OCI-LY7 (cell line): ENCODE data around the gene VPS37C. TPM values are rescaled to one million over a fixed set of nuclear protein-coding genes. Genes with fewer than 3 reads are reported as not detected.
A peak's percentile ranks its signal among the peaks of the same experiment; 100 is the strongest.

ENCODE experiments used
- BruUV-seq: library from RNA; stranded (reverse); fragments of 400-500 nt; replicated peaks from 2 replicates; lab custom pipeline; 2021; lab: Mats Ljungman, UMichigan
- CTCF ChIA-PET: fragments of 300-600 bp; sonication (Branson Sonifier 250); formaldehyde crosslinking; loops from one replicate; lab custom pipeline; 2022; ENCODE audit warnings: antibody characterized with exemption; ENCODE audit not compliant: unreplicated experiment; lab: Charles Lee
- POLR2A ChIA-PET: fragments of 300-600 bp; sonication (Branson Sonifier 250); formaldehyde crosslinking; loops from one replicate; lab custom pipeline; 2022; ENCODE audit warnings: antibody characterized with exemption; lab: Charles Lee
- DNase-seq: peaks from one replicate; pipeline ENCODE4 v3.0.0-alpha.2; 2015; ENCODE audit warnings: low spot score
- H2AFZ ChIP-seq: fragments of 200-600 bp; sonication (generic), shearing (Covaris generic); 2 replicates; pipeline ENCODE4 v1.6.1; 2014; ENCODE audit warnings: mild to moderate bottlenecking, antibody characterized with exemption, low read length, moderate library complexity
- H3K27ac ChIP-seq: fragments of 200-600 bp; sonication (generic); 2 replicates; pipeline ENCODE4 v1.5.1; 2014; ENCODE audit warnings: mixed run types, low read depth, mild to moderate bottlenecking, moderate library complexity, low read length, inconsistent platforms; ENCODE audit not compliant: poor library complexity, severe bottlenecking
- H3K36me3 ChIP-seq: fragments of 200-600 bp; sonication (generic); 2 replicates; pipeline ENCODE4 v1.6.1; 2014; ENCODE audit warnings: mild to moderate bottlenecking, antibody characterized with exemption, low read length, moderate library complexity, mixed read lengths; ENCODE audit not compliant: insufficient read depth
- H3K4me1 ChIP-seq: fragments of 200-600 bp; sonication (generic); 2 replicates; pipeline ENCODE4 v1.5.1; 2014; ENCODE audit warnings: mild to moderate bottlenecking, low read length; ENCODE audit not compliant: insufficient read depth, poor library complexity, severe bottlenecking
- H3K4me2 ChIP-seq: fragments of 200-600 bp; sonication (generic); 2 replicates; pipeline ENCODE4 v1.6.1; 2014; ENCODE audit warnings: mild to moderate bottlenecking, low read length
- H3K4me3 ChIP-seq: fragments of 200-600 bp; sonication (generic); 2 replicates; pipeline ENCODE4 v1.5.1; 2014; ENCODE audit warnings: mild to moderate bottlenecking, low read depth, low read length; ENCODE audit not compliant: poor library complexity, severe bottlenecking
- H3K79me2 ChIP-seq: fragments of 200-600 bp; sonication (generic); 2 replicates; pipeline ENCODE4 v1.6.1; 2016; ENCODE audit warnings: low read depth, mild to moderate bottlenecking, low read length, moderate library complexity, mixed read lengths; ENCODE audit not compliant: insufficient read depth
- H3K9me2 ChIP-seq: fragments of 200-600 bp; sonication (generic); 2 replicates; pipeline ENCODE4 v1.6.1; 2016; ENCODE audit warnings: mild to moderate bottlenecking, low read length, mixed read lengths; ENCODE audit not compliant: insufficient read depth
- H3K9me3 ChIP-seq: fragments of 200-600 bp; sonication (generic); 2 replicates; pipeline ENCODE4 v1.6.1; 2014; ENCODE audit warnings: mild to moderate bottlenecking, mixed run types, low read length, mixed read lengths
- H4K20me1 ChIP-seq: fragments of 200-600 bp; sonication (generic); 2 replicates; pipeline ENCODE4 v1.6.1; 2014; ENCODE audit warnings: mild to moderate bottlenecking, antibody characterized with exemption, low read length, moderate library complexity, mixed read lengths; ENCODE audit not compliant: insufficient read depth
- CTCF ChIP-seq: fragments of 200-600 bp; sonication (generic); conservative IDR thresholded peaks from 2 replicates; pipeline ENCODE4 v1.5.1; 2014; ENCODE audit warnings: mild to moderate bottlenecking, antibody characterized with exemption, low read length, moderate library complexity, mixed read lengths
- EZH2phosphoT487 ChIP-seq: fragments of 200-600 bp; sonication (generic); IDR thresholded peaks from 2 replicates; pipeline ENCODE4 v1.6.1; 2018; ENCODE audit warnings: low read depth, borderline replicate concordance, mild to moderate bottlenecking, mixed run types, antibody characterized with exemption, low read length, moderate library complexity, mixed read lengths
- intact Hi-C: fragments of 100-400 bp; cut with micrococcal nuclease; formaldehyde crosslinking; loops from one replicate; pipeline ENCODE4 v1.10.0; 2022; ENCODE audit not compliant: unreplicated experiment
- total RNA-seq, 2 experiments: library from RNA; depleted of rRNA in 1 of 2; stranded (reverse); fragments of >200 nt in 1 of 2; shearing (Covaris generic) in 1 of 2; gene quantifications; 2 replicates each; pipeline ENCODE4 v1.2.3, GENCODE V29; 2014 to 2022

The VPS37C gene
- total RNA-seq, 2 experiments from 2014 or later: 10.3 to 12.8 TPM

- Histone ChIP-seq H4K20me1 (no peaks in the 10 kb centered on the region), H3K9me2 (no peaks in the 10 kb centered on the region), H3K4me1 (peaks cover 28% of the 10 kb centered on the region), H3K27ac (peak overlapping the region; percentile 82), H2AFZ (peak overlapping the region; percentile 85; the same call in 1 of the 2 replicates), H3K79me2 (peaks cover 21% of the 10 kb centered on the region; the same call in 1 of the 2 replicates), H3K4me3 (peak overlapping the region; percentile 85), H3K36me3 (peaks cover under 1% of the 10 kb centered on the region; the same call in 1 of the 2 replicates), H3K9me3 (peaks cover 13% of the 10 kb centered on the region), H3K4me2 (peak overlapping the region; percentile 94)
- POLR2A ChIA-PET: interaction anchor here (1.6 to 1.8 kb wide), 2 partner anchors 202 to 269 kb away, joined by 5 to 6 read pairs; partner anchors contain the start of genes CPSF7, SDHAF2 and TMEM138
- TF ChIP-seq CTCF (no peak), EZH2phosphoT487 (no peak)
- intact Hi-C loops: loop anchor here (1.0 to 2.0 kb wide), 4 partner anchors 197 to 254 kb away; partner anchors contain the start of genes PRPF19, SLC15A3 and TMEM109
- TSS peak; percentile 49 for BruUV-seq
- CTCF ChIA-PET: interaction anchor here (1.3 kb wide), 1 partner anchor 19 kb away, joined by 3 read pairs; no protein-coding TSS in a partner anchor
- DNase-seq: no peak
These were observed 588 bp downstream of the VPS37C start for GRCh38 chr11:61160487-61161189.

- Histone ChIP-seq H3K9me2 (no peaks in the 10 kb centered on the region), H4K20me1 (no peaks in the 10 kb centered on the region), H3K4me2 (peak overlapping the region; percentile 19), H3K79me2 (peaks cover 27% of the 10 kb centered on the region; the same call in 1 of the 2 replicates), H3K9me3 (peaks cover 31% of the 10 kb centered on the region), H3K4me3 (no peak overlapping the region), H3K36me3 (peaks cover 14% of the 10 kb centered on the region), H3K27ac (no peak overlapping the region), H3K4me1 (peaks cover 28% of the 10 kb centered on the region), H2AFZ (no peak overlapping the region)
- intact Hi-C loops: no loop called here
- CTCF ChIA-PET: interaction anchor here (0.5 kb wide), 1 partner anchor 16 kb away, joined by 3 read pairs; no protein-coding TSS in a partner anchor
- no TSS peak for BruUV-seq
- DNase-seq: no peak
- POLR2A ChIA-PET: interaction anchor here (0.6 to 1.8 kb wide), 4 partner anchors 10 to 204 kb away, joined by 3 to 7 read pairs (median 6); partner anchors contain the start of gene TMEM138
- TF ChIP-seq CTCF (no peak), EZH2phosphoT487 (no peak)
These were observed 2.4 kb downstream of the VPS37C start for GRCh38 chr11:61158691-61159381.
